Neural cell (in vitro differentiated cells): ENCODE measurements around the gene RTP5.

Experiments used
- CTCF ChIP-seq: fragments of 450-650 bp; IDR thresholded peaks from 2 replicates; pipeline ENCODE4 v1.5.1; 2014; ENCODE audit warnings: antibody characterized with exemption, mild to moderate bottlenecking, moderate library complexity; ENCODE audit not compliant: poor library complexity, severe bottlenecking
- POLR2AphosphoS5 ChIP-seq: IDR thresholded peaks from 2 replicates; pipeline ENCODE4 v1.6.1; 2012

GRCh38 chr2:241894681-241895426 is 25.3 kb downstream of the RTP5 start:
- TF ChIP-seq CTCF = no peak
- no peak for TF ChIP-seq POLR2AphosphoS5
